ENCODE results near the gene C11orf24. TPM values are rescaled to one million over a fixed set of nuclear protein-coding genes. Genes with fewer than 3 reads are reported as not detected.
A peak's percentile ranks its signal among the peaks of the same experiment; 100 is the strongest.

The C11orf24 gene
- total and polyA plus RNA-seq, 10 of the 15 experiments (the other 5 are each of a cell fraction or from before 2014, with no cell fraction given) = 4.3 to 104 (median 41.4) TPM

DNA sequence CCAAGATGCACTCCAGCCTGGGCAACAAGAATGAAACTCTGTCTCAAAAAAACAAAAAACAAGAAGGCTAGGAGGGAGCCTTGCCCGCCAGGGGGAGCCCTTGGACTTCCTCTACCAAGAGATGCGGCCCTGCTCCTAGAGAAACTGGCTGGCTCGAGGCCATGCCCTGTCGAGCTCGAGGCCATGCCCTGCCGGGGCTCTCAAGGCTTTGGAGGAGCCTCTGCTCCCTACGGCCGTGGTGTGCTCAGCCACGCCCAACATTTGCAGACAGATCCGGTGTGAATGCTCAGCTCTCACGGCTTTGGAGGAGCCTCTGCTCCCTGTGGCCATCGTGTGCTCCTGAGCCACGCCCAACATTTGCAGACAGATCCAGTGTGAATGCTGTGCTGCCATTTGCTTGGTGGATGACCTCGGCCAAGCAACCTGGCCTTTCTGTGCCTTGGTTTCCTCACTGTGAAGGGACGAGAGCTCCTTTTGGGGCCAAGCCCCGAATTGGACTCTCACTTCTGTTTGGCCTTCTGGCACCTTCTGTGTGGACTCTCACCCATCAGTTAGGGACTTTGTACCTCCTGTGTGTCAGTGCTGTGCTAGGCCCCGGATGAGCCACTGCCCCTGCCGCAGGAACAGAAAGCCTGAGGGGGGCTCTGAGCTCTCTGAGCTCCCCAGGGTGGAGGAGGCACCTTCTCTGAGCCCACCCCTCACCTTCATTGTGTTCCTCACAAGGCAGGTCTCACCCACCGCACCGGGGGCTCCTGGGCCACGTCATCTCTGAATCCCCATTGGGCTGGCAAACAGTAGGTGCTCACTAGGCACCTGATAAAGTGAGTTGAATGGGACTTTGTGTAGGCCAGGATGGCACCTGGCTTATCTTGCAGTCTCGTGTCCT is 14.1 kb downstream of the C11orf24 start:
- ChIA-PET POLR2A (interaction anchor here (0.6 to 2.4 kb wide), 7 partner anchors 8 to 1416 kb away, joined by 3 to 12 read pairs (median 4); partner anchors contain the start of gene C11orf24), RAD21 (ENCODE audit: unreplicated experiment) (interaction anchor here (0.6 to 5.9 kb wide), 10 partner anchors 9 to 191 kb away, joined by 3 to 186 read pairs (median 6); partner anchors contain the start of gene C11orf24), CTCF (interaction anchor here (0.7 to 14.0 kb wide), 27 partner anchors 8 to 218 kb away, joined by 3 to 365 read pairs (median 4); partner anchors contain the start of gene C11orf24), SMC1A (ENCODE audit: uncharacterized antibody, unreplicated experiment) (interaction anchor here (0.7 to 6.0 kb wide), 18 partner anchors 9 to 184 kb away, joined by 3 to 134 read pairs (median 4); partner anchors contain the start of gene C11orf24)
- 44% methylated on average over 22 of the region's 22 CpGs for WGBS (ENCODE audit: insufficient coverage, insufficient replicate concordance, low lambda C conversion rate, missing lambda C conversion rate)
- no peak overlapping the region for H3K4me3 ChIP-seq
- in situ Hi-C loops (cut with MboI) (loop anchor here (5.0 kb wide), 2 partner anchors 40 to 125 kb away; no protein-coding TSS in a partner anchor), intact Hi-C loops (cut with micrococcal nuclease; ENCODE audit: unreplicated experiment) (loop anchor here (1.0 to 2.0 kb wide), 3 partner anchors 40 to 189 kb away; no protein-coding TSS in a partner anchor)
- FAIRE-seq (peak; percentile 95), ATAC-seq (peak; percentile 99), DNase-seq (ENCODE audit: low read depth, low spot score) (no peak)
- no peak overlapping the region for H3K27ac ChIP-seq (ENCODE audit: control insufficient read depth, insufficient read depth)
- H3K27me3 ChIP-seq (replicated peaks in 1 of 2; ENCODE audit: control insufficient read depth in 2 of 2, insufficient read depth in 2 of 2, low read length in 1 of 2) = no peaks in the 10 kb centered on the region; a peak in 1 of 4 replicates
- no peak overlapping the region for H3K4me2 ChIP-seq (ENCODE audit: control insufficient read depth, insufficient read depth)
- no peaks in the 10 kb centered on the region for H4K20me1 ChIP-seq (ENCODE audit: control insufficient read depth, insufficient read depth)
- H3K4me1 ChIP-seq (ENCODE audit: control insufficient read depth, insufficient read depth, low read length) = peaks cover 4% of the 10 kb centered on the region
- BruUV-seq (replicated peaks) = no TSS peak
- no peaks in the 10 kb centered on the region for H3K79me2 ChIP-seq (ENCODE audit: control insufficient read depth, insufficient read depth, low read length)
- no peak overlapping the region for H3K9ac ChIP-seq (ENCODE audit: control insufficient read depth, insufficient read depth, low read length)
- H2AFZ ChIP-seq (ENCODE audit: control insufficient read depth, low read depth, low read length) = peak overlapping the region; percentile 72
- H3K9me3 ChIP-seq (replicated peaks; ENCODE audit: control insufficient read depth, insufficient read depth, low read length) = no peaks in the 10 kb centered on the region
- H3K36me3 ChIP-seq (ENCODE audit: control insufficient read depth in 2 of 2, insufficient read depth in 2 of 2, low read length in 1 of 2) = peaks cover 7 to 15% of the 10 kb centered on the region in 2 experiments; a peak in 3 of 4 replicates
- TF ChIP-seq SMC3 (IDR thresholded peaks at IDR 0.05; ENCODE audit: borderline replicate concordance, low read length) (peak; percentile 98), RUNX3 (IDR thresholded peaks at IDR 0.05; ENCODE audit: low read length) (0 out of 2 replicates have a peak, but pooled peaks have one; percentile 15), RBBP5 (conservative IDR thresholded peaks at IDR 0.05) (no peak), RB1 (IDR thresholded peaks at IDR 0.05; ENCODE audit: borderline replicate concordance) (peak; percentile 80; the same call in 1 of the 2 replicates), SMARCA5 (IDR thresholded peaks at IDR 0.05) (peak; percentile 42; the same call in 1 of the 2 replicates), ZNF24 (IDR thresholded peaks at IDR 0.05) (0 out of 2 replicates have a peak, but pooled peaks have one; percentile 13), CHD4 (IDR thresholded peaks at IDR 0.05) (no peak), ZNF207 (IDR thresholded peaks at IDR 0.05; ENCODE audit: borderline replicate concordance) (0 out of 2 replicates have a peak, but pooled peaks have one; percentile 35), IKZF1 (conservative IDR thresholded peaks at IDR 0.05) (0 out of 2 replicates have a peak, but pooled peaks have one; percentile 17), NR2C1 (IDR thresholded peaks at IDR 0.05) (no peak), KLF5 (IDR thresholded peaks at IDR 0.05; ENCODE audit: partially characterized antibody) (no peak), YY1 (IDR thresholded peaks at IDR 0.05; ENCODE audit: low read depth, low read length) (peak; percentile 78), RAD21 (IDR thresholded peaks at IDR 0.05; ENCODE audit: insufficient read depth, low read depth, low read length) (peak; percentile 97), FOXM1 (IDR thresholded peaks at IDR 0.05; ENCODE audit: low read depth, low read length) (no peak)
- TF ChIP-seq, protein P1, sequence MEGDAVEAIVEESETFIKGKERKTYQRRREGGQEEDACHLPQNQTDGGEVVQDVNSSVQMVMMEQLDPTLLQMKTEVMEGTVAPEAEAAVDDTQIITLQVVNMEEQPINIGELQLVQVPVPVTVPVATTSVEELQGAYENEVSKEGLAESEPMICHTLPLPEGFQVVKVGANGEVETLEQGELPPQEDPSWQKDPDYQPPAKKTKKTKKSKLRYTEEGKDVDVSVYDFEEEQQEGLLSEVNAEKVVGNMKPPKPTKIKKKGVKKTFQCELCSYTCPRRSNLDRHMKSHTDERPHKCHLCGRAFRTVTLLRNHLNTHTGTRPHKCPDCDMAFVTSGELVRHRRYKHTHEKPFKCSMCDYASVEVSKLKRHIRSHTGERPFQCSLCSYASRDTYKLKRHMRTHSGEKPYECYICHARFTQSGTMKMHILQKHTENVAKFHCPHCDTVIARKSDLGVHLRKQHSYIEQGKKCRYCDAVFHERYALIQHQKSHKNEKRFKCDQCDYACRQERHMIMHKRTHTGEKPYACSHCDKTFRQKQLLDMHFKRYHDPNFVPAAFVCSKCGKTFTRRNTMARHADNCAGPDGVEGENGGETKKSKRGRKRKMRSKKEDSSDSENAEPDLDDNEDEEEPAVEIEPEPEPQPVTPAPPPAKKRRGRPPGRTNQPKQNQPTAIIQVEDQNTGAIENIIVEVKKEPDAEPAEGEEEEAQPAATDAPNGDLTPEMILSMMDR (IDR thresholded peaks at IDR 0.05 in 2 of 3, conservative IDR thresholded peaks at IDR 0.05 in 1 of 3; ENCODE audit: control insufficient read depth in 2 of 3, extremely low read depth in 1 of 3, insufficient read depth in 1 of 3, low read depth in 3 of 3, low read length in 3 of 3) = peak; percentile 74 to 78 (median 77)
- TF ChIP-seq, protein P2, sequence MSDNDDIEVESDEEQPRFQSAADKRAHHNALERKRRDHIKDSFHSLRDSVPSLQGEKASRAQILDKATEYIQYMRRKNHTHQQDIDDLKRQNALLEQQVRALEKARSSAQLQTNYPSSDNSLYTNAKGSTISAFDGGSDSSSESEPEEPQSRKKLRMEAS (IDR thresholded peaks at IDR 0.05; ENCODE audit: low read depth, low read length) = peak; percentile 83
- TF ChIP-seq, protein P3, sequence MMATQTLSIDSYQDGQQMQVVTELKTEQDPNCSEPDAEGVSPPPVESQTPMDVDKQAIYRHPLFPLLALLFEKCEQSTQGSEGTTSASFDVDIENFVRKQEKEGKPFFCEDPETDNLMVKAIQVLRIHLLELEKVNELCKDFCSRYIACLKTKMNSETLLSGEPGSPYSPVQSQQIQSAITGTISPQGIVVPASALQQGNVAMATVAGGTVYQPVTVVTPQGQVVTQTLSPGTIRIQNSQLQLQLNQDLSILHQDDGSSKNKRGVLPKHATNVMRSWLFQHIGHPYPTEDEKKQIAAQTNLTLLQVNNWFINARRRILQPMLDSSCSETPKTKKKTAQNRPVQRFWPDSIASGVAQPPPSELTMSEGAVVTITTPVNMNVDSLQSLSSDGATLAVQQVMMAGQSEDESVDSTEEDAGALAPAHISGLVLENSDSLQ (IDR thresholded peaks at IDR 0.05) = no peak
